Epithelial cell of prostate (primary cell): ENCODE measurements around the gene HORMAD2.
"Not testable (repeated sequence)": the region's sequence is repeated elsewhere in the genome, so short reads cannot be mapped to it uniquely, and the experiment has no call there.

Experiments used
- DNase-seq: peaks from one replicate; pipeline ENCODE4 v3.0.0-alpha.2; 2011; ENCODE audit warnings: low read depth, low spot score
- H3K27ac ChIP-seq: fragments of 450-650 bp; 2 replicates; pipeline ENCODE4 v1.5.1; 2017; ENCODE audit warnings: mild to moderate bottlenecking

The HORMAD2 gene

GRCh38 chr22:30204015-30204741 lies 123.9 kb downstream of the HORMAD2 start:
- DNase-seq, result no peak
- peak overlapping the region; percentile 63 for H3K27ac ChIP-seq

- peak overlapping the region; percentile 63 for H3K27ac ChIP-seq
- no peak for DNase-seq
Measured at GRCh38 chr22:30204742-30205111, 124.5 kb downstream of the HORMAD2 start.

GRCh38 chr22:30205281-30206115 lies 125.2 kb downstream of the HORMAD2 start:
- H3K27ac ChIP-seq, result peak overlapping the region; percentile 63
- no peak for DNase-seq

GRCh38 chr22:30206944-30207343 lies 126.7 kb downstream of the HORMAD2 start:
- no peak for DNase-seq
- peak overlapping the region; percentile 63 for H3K27ac ChIP-seq

- no peak for DNase-seq
- H3K27ac ChIP-seq, result no peak overlapping the region
Measured at GRCh38 chr22:30208631-30209603, 128.7 kb downstream of the HORMAD2 start.

GRCh38 chr22:30209642-30210041 lies 129.4 kb downstream of the HORMAD2 start:
- H3K27ac ChIP-seq, result peak overlapping the region; percentile 80
- DNase-seq, result no peak

GRCh38 chr22:30210235-30210909 lies 130.1 kb downstream of the HORMAD2 start:
- DNase-seq, result peak; percentile 83
- H3K27ac ChIP-seq, result peak overlapping the region; percentile 80

GRCh38 chr22:30211124-30211820 lies 131.0 kb downstream of the HORMAD2 start:
- peak overlapping the region; percentile 80 for H3K27ac ChIP-seq
- no peak for DNase-seq

GRCh38 chr22:30212363-30212995 lies 132.2 kb downstream of the HORMAD2 start:
- peak; percentile 94 for DNase-seq
- peak overlapping the region; percentile 80 for H3K27ac ChIP-seq

- peak overlapping the region; percentile 80 for H3K27ac ChIP-seq
- DNase-seq, result no peak
Measured at GRCh38 chr22:30212996-30213441, 132.8 kb downstream of the HORMAD2 start.

- DNase-seq, result no peak
- no peak overlapping the region for H3K27ac ChIP-seq
Measured at GRCh38 chr22:30214703-30215407, 134.6 kb downstream of the HORMAD2 start.

- H3K27ac ChIP-seq, DNase-seq: not testable (repeated sequence)
Measured at GRCh38 chr22:30216272-30216671, 136.0 kb downstream of the HORMAD2 start.

- no peak for DNase-seq
- H3K27ac ChIP-seq, result no peak overlapping the region
Measured at GRCh38 chr22:30216710-30217109, 136.4 kb downstream of the HORMAD2 start.

- no peak for DNase-seq
- H3K27ac ChIP-seq, result no peak overlapping the region
Measured at GRCh38 chr22:30217698-30218560, 137.7 kb downstream of the HORMAD2 start.

GRCh38 chr22:30219049-30219654 lies 138.9 kb downstream of the HORMAD2 start:
- DNase-seq, result no peak
- no peak overlapping the region for H3K27ac ChIP-seq

GRCh38 chr22:30219668-30220278 lies 139.5 kb downstream of the HORMAD2 start:
- DNase-seq, result no peak
- no peak overlapping the region for H3K27ac ChIP-seq
